Chondrocyte (in vitro differentiated cells): ENCODE data around the gene TFAP2A. TPM values are rescaled to one million over a fixed set of nuclear protein-coding genes. Genes with fewer than 3 reads are reported as not detected.
A peak's percentile ranks its signal among the peaks of the same experiment; 100 is the strongest.

Source experiments
- DNase-seq: peaks from one replicate; pipeline ENCODE4 v3.0.0; 2021; ENCODE audit warnings: mixed read lengths, low spot score
- H3K27ac Mint-ChIP-seq: one replicate; pipeline ENCODE4 v1.8.0; 2021; ENCODE audit warnings: mild to moderate bottlenecking, moderate library complexity, mixed read lengths; ENCODE audit not compliant: unreplicated experiment
- H3K27me3 Mint-ChIP-seq: 2 replicates; pipeline ENCODE4 v1.8.0; 2021; ENCODE audit warnings: low read depth, mixed read lengths
- H3K36me3 Mint-ChIP-seq: 2 replicates; pipeline ENCODE4 v1.8.0; 2021; ENCODE audit warnings: low read depth, mixed read lengths
- H3K4me1 Mint-ChIP-seq: 2 replicates; pipeline ENCODE4 v1.8.0; 2021; ENCODE audit warnings: low read depth, mild to moderate bottlenecking, mixed read lengths
- H3K4me3 Mint-ChIP-seq: one replicate; pipeline ENCODE4 v1.8.0; 2021; ENCODE audit warnings: mild to moderate bottlenecking, moderate library complexity, mixed read lengths; ENCODE audit not compliant: unreplicated experiment
- H3K9me3 Mint-ChIP-seq: 2 replicates; pipeline ENCODE4 v1.8.0; 2021; ENCODE audit warnings: low read depth, mixed read lengths
- total RNA-seq: library from RNA; stranded (reverse); gene quantifications from 3 replicates; pipeline ENCODE4 v1.2.1, GENCODE V29; 2021
- TF ChIP-seq, protein P1 (sequence below): fragments of 200-600 bp; sonication (generic); IDR thresholded peaks from 2 replicates; pipeline ENCODE4 v1.5.0; 2021; ENCODE audit warnings: antibody characterized with exemption, mild to moderate bottlenecking, moderate library complexity

The TFAP2A gene
- total RNA-seq, 1 donor from 2014 or later, result 1.4 TPM

DNA sequence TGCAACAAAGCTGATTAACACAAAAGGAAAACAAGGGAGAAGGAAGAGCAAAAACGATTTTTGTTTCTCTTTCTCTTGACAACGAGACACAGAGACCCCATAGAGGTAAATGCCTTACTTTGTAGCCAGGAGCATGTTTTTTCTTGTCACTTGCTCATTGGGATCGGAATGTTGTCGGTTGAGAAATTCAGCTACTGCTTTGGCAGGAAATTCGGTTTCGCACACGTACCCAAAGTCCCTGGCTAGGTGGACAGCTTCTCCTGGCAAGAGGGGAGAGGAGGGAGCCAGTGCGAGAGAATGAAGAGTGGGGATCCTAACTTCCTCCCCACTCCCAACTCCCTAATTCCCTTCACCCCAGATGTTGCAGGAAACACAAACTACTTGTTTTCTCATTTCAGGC is 14.5 kb downstream of the TFAP2A start:
- H3K27me3 Mint-ChIP-seq, result peaks cover 18% of the 10 kb centered on the region
- H3K9me3 Mint-ChIP-seq, result no peaks in the 10 kb centered on the region
- no peaks in the 10 kb centered on the region for H3K36me3 Mint-ChIP-seq
- H3K27ac Mint-ChIP-seq, result no peak overlapping the region
- H3K4me1 Mint-ChIP-seq, result peaks cover 39% of the 10 kb centered on the region
- no peak overlapping the region for H3K4me3 Mint-ChIP-seq
- no peak for DNase-seq
- TF ChIP-seq, protein P1, sequence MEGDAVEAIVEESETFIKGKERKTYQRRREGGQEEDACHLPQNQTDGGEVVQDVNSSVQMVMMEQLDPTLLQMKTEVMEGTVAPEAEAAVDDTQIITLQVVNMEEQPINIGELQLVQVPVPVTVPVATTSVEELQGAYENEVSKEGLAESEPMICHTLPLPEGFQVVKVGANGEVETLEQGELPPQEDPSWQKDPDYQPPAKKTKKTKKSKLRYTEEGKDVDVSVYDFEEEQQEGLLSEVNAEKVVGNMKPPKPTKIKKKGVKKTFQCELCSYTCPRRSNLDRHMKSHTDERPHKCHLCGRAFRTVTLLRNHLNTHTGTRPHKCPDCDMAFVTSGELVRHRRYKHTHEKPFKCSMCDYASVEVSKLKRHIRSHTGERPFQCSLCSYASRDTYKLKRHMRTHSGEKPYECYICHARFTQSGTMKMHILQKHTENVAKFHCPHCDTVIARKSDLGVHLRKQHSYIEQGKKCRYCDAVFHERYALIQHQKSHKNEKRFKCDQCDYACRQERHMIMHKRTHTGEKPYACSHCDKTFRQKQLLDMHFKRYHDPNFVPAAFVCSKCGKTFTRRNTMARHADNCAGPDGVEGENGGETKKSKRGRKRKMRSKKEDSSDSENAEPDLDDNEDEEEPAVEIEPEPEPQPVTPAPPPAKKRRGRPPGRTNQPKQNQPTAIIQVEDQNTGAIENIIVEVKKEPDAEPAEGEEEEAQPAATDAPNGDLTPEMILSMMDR, result no peak

GRCh38 chr6:10399451-10399850 is 15.4 kb downstream of the TFAP2A start:
- H3K36me3 Mint-ChIP-seq, result no peaks in the 10 kb centered on the region
- DNase-seq, result no peak
- H3K4me3 Mint-ChIP-seq, result no peak overlapping the region
- H3K4me1 Mint-ChIP-seq, result peaks cover 36% of the 10 kb centered on the region
- TF ChIP-seq, protein P1, result no peak
- peaks cover 25% of the 10 kb centered on the region for H3K27me3 Mint-ChIP-seq
- no peaks in the 10 kb centered on the region for H3K9me3 Mint-ChIP-seq
- H3K27ac Mint-ChIP-seq, result no peak overlapping the region

- Mint-ChIP-seq H3K27ac (no peak overlapping the region), H3K36me3 (no peaks in the 10 kb centered on the region), H3K4me3 (peak overlapping the region; percentile 45), H3K4me1 (peaks cover 34% of the 10 kb centered on the region), H3K27me3 (peaks cover 31% of the 10 kb centered on the region), H3K9me3 (no peaks in the 10 kb centered on the region)
- TF ChIP-seq, protein P1, result no peak
- DNase-seq, result peak; percentile 84
Observed at GRCh38 chr6:10398446-10399218, 16.2 kb downstream of the TFAP2A start.

GRCh38 chr6:10397756-10398445 is 17.0 kb downstream of the TFAP2A start:
- TF ChIP-seq, protein P1, result no peak
- peak; percentile 93 for DNase-seq
- Mint-ChIP-seq H3K27ac (no peak overlapping the region), H3K4me3 (peak overlapping the region; percentile 45), H3K4me1 (peaks cover 28% of the 10 kb centered on the region), H3K27me3 (peaks cover 37% of the 10 kb centered on the region), H3K9me3 (no peaks in the 10 kb centered on the region), H3K36me3 (no peaks in the 10 kb centered on the region)

DNA sequence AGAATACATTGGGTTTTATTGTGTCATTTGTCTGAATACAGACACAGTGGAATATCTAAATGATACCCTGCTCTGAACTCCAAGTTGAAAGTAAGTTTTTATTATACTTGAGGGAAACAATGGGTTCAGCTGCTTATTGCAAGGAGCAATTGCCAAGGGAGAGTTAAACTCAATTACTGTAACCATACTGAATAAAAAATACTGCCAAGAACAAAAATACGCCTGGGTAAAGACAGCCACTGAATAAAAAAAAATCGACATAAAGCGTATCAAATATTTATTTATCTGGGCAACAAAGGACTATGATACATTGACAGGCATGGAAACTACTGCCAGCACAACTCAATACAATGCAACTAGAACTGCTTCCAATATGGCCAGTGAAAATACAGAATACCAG is 18.1 kb downstream of the TFAP2A start:
- TF ChIP-seq, protein P1, result no peak
- H3K27me3 Mint-ChIP-seq, result peaks cover 47% of the 10 kb centered on the region
- no peaks in the 10 kb centered on the region for H3K9me3 Mint-ChIP-seq

More for the DNA sequence above, 18.1 kb downstream of the TFAP2A start:
- peaks cover 26% of the 10 kb centered on the region for H3K4me1 Mint-ChIP-seq
- H3K36me3 Mint-ChIP-seq, result no peaks in the 10 kb centered on the region
- no peak overlapping the region for H3K27ac Mint-ChIP-seq
- DNase-seq, result no peak
- H3K4me3 Mint-ChIP-seq, result no peak overlapping the region
